ENCODE results near the gene RASSF3. TPM values are rescaled to one million over a fixed set of nuclear protein-coding genes. Genes with fewer than 3 reads are reported as not detected.

Gene RASSF3
- total RNA-seq, 2 donors from 2014 or later, result 64.3 to 92.1 TPM

GRCh38 chr12:64656429-64656828, 46.1 kb downstream of the RASSF3 start:
- H3K27ac Mint-ChIP-seq, result peak overlapping the region; percentile 76 to 79
- DNase-seq (ENCODE audit: low spot score) (no peak), ATAC-seq (no peak)
- peaks cover 69 to 70% of the 10 kb centered on the region in 2 donors for H3K4me1 Mint-ChIP-seq (ENCODE audit: low read depth in 2 of 2)
- no peak overlapping the region for H3K4me3 Mint-ChIP-seq
- peaks cover 4% of the 10 kb centered on the region for H3K36me3 Mint-ChIP-seq
- H3K9me3 Mint-ChIP-seq, result peaks cover 2% of the 10 kb centered on the region
- no peaks in the 10 kb centered on the region for H3K27me3 Mint-ChIP-seq

GRCh38 chr12:64658892-64659481, 48.7 kb downstream of the RASSF3 start:
- Mint-ChIP-seq H3K36me3 (peaks cover 4% of the 10 kb centered on the region), H3K27ac (peak overlapping the region; percentile 76 to 79), H3K4me3 (peak overlapping the region; percentile 75), H3K4me1 (ENCODE audit: low read depth in 2 of 2) (peaks cover 62 to 72% of the 10 kb centered on the region in 2 donors), H3K27me3 (no peaks in the 10 kb centered on the region), H3K9me3 (peaks cover 2% of the 10 kb centered on the region)
- DNase-seq (ENCODE audit: low spot score) (no peak), ATAC-seq (no peak)

GRCh38 chr12:64660237-64661018, 50.1 kb downstream of the RASSF3 start:
- Mint-ChIP-seq H3K36me3 (peaks cover 4% of the 10 kb centered on the region), H3K9me3 (peaks cover 2% of the 10 kb centered on the region), H3K27ac (peak overlapping the region; percentile 76 to 79), H3K27me3 (no peaks in the 10 kb centered on the region), H3K4me1 (ENCODE audit: low read depth in 2 of 2) (peaks cover 60 to 72% of the 10 kb centered on the region in 2 donors), H3K4me3 (peak overlapping the region; percentile 33)
- no peak for DNase-seq (ENCODE audit: low spot score)
- ATAC-seq, result peak in 1 of 2 donors; percentile 58

GRCh38 chr12:64663015-64663414, 52.7 kb downstream of the RASSF3 start:
- Mint-ChIP-seq H3K36me3 (peaks cover 3% of the 10 kb centered on the region), H3K4me1 (ENCODE audit: low read depth in 2 of 2) (peaks cover 66 to 76% of the 10 kb centered on the region in 2 donors), H3K27ac (peak overlapping the region; percentile 53 to 58), H3K27me3 (no peaks in the 10 kb centered on the region), H3K4me3 (no peak overlapping the region), H3K9me3 (peaks cover 2% of the 10 kb centered on the region)
- no peak for ATAC-seq
- DNase-seq (ENCODE audit: low spot score), result no peak

- Mint-ChIP-seq H3K36me3 (no peaks in the 10 kb centered on the region), H3K27ac (peak overlapping the region; percentile 87 to 98), H3K27me3 (no peaks in the 10 kb centered on the region), H3K9me3 (no peaks in the 10 kb centered on the region), H3K4me3 (peak overlapping the region; percentile 82), H3K4me1 (ENCODE audit: low read depth in 2 of 2) (peaks cover 65 to 76% of the 10 kb centered on the region in 2 donors)
- ATAC-seq, result peak; percentile 33 to 45
- no peak for DNase-seq (ENCODE audit: low spot score)
Measured at GRCh38 chr12:64665514-64665913, 55.2 kb downstream of the RASSF3 start.

- ATAC-seq (no peak), DNase-seq (ENCODE audit: low spot score) (no peak)
- Mint-ChIP-seq H3K4me1 (ENCODE audit: low read depth in 2 of 2) (peaks cover 66 to 77% of the 10 kb centered on the region in 2 donors), H3K9me3 (no peaks in the 10 kb centered on the region), H3K36me3 (no peaks in the 10 kb centered on the region), H3K4me3 (peak overlapping the region; percentile 82), H3K27ac (peak overlapping the region; percentile 87 to 98), H3K27me3 (no peaks in the 10 kb centered on the region)
Measured at GRCh38 chr12:64666054-64666914, 56.0 kb downstream of the RASSF3 start.

GRCh38 chr12:64667793-64668192, 57.5 kb downstream of the RASSF3 start:
- Mint-ChIP-seq H3K36me3 (no peaks in the 10 kb centered on the region), H3K27ac (peak overlapping the region; percentile 87 to 98), H3K27me3 (no peaks in the 10 kb centered on the region), H3K4me1 (ENCODE audit: low read depth in 2 of 2) (peaks cover 69 to 76% of the 10 kb centered on the region in 2 donors), H3K9me3 (no peaks in the 10 kb centered on the region), H3K4me3 (peak overlapping the region; percentile 82)
- ATAC-seq (no peak), DNase-seq (ENCODE audit: low spot score) (no peak)

- no peaks in the 10 kb centered on the region for H3K36me3 Mint-ChIP-seq
- H3K27me3 Mint-ChIP-seq, result no peaks in the 10 kb centered on the region
- H3K4me3 Mint-ChIP-seq, result peak overlapping the region; percentile 82
- peak; percentile 67 for DNase-seq (ENCODE audit: low spot score)
- no peaks in the 10 kb centered on the region for H3K9me3 Mint-ChIP-seq
- peak overlapping the region; percentile 87 to 98 for H3K27ac Mint-ChIP-seq
- peaks cover 81 to 85% of the 10 kb centered on the region in 2 donors for H3K4me1 Mint-ChIP-seq (ENCODE audit: low read depth in 2 of 2)
- peak; percentile 93 to 95 for ATAC-seq
Measured at GRCh38 chr12:64669270-64669842, 59.1 kb downstream of the RASSF3 start.

GRCh38 chr12:64670019-64670418, 59.7 kb downstream of the RASSF3 start:
- Mint-ChIP-seq H3K9me3 (no peaks in the 10 kb centered on the region), H3K27ac (peak overlapping the region; percentile 87 to 98), H3K27me3 (no peaks in the 10 kb centered on the region), H3K4me1 (ENCODE audit: low read depth in 2 of 2) (peaks cover 84 to 87% of the 10 kb centered on the region in 2 donors), H3K36me3 (no peaks in the 10 kb centered on the region), H3K4me3 (peak overlapping the region; percentile 82)
- DNase-seq (ENCODE audit: low spot score) (no peak), ATAC-seq (no peak)

GRCh38 chr12:64670919-64671639, 60.8 kb downstream of the RASSF3 start:
- ATAC-seq (peak; percentile 29 to 60), DNase-seq (ENCODE audit: low spot score) (no peak)
- peak overlapping the region; percentile 87 to 98 for H3K27ac Mint-ChIP-seq

GRCh38 chr12:64671681-64672080, 61.4 kb downstream of the RASSF3 start:
- no peaks in the 10 kb centered on the region for H3K9me3 Mint-ChIP-seq
- no peaks in the 10 kb centered on the region for H3K36me3 Mint-ChIP-seq
- H3K27ac Mint-ChIP-seq, result peak overlapping the region; percentile 87 to 98
- DNase-seq (ENCODE audit: low spot score), result no peak
- H3K4me3 Mint-ChIP-seq, result peak overlapping the region; percentile 82
- ATAC-seq, result no peak
- no peaks in the 10 kb centered on the region for H3K27me3 Mint-ChIP-seq
- peaks cover 78 to 81% of the 10 kb centered on the region in 2 donors for H3K4me1 Mint-ChIP-seq (ENCODE audit: low read depth in 2 of 2)

More at GRCh38 chr12:64670919-64671639, 60.8 kb downstream of the RASSF3 start:
- Mint-ChIP-seq H3K27me3 (no peaks in the 10 kb centered on the region), H3K4me1 (ENCODE audit: low read depth in 2 of 2) (peaks cover 84 to 86% of the 10 kb centered on the region in 2 donors), H3K9me3 (no peaks in the 10 kb centered on the region), H3K4me3 (peak overlapping the region; percentile 82), H3K36me3 (no peaks in the 10 kb centered on the region)

GRCh38 chr12:64672925-64673409, 62.7 kb downstream of the RASSF3 start:
- no peaks in the 10 kb centered on the region for H3K9me3 Mint-ChIP-seq
- H3K4me3 Mint-ChIP-seq, result peak overlapping the region; percentile 69
- no peak for ATAC-seq
- H3K27me3 Mint-ChIP-seq, result no peaks in the 10 kb centered on the region
- no peak for DNase-seq (ENCODE audit: low spot score)
- H3K27ac Mint-ChIP-seq, result peak overlapping the region; percentile 85 to 98
- H3K4me1 Mint-ChIP-seq (ENCODE audit: low read depth in 2 of 2), result peaks cover 77 to 81% of the 10 kb centered on the region in 2 donors
- no peaks in the 10 kb centered on the region for H3K36me3 Mint-ChIP-seq
